Lung (tissue), 12 donors: Measurements from ENCODE around the gene UNC5B. TPM values are rescaled to one million over a fixed set of nuclear protein-coding genes. Genes with fewer than 3 reads are reported as not detected.

Experiments used
- ATAC-seq: fragments of 200-7000 bp; cut with Tn5 transposase; one replicate; pipeline ENCODE4 v1.9.1; 2020; ENCODE audit warnings: moderate number of reproducible peaks; ENCODE audit not compliant: insufficient read depth, low FRiP score
- DNase-seq, 3 donors: peaks; one replicate each; pipeline ENCODE4 v3.0.0-alpha.2; 2013 to 2017
- H3K27ac ChIP-seq, 2 donors: one replicate each; pipeline ENCODE4 v1.5.1; 2013; ENCODE audit warnings: mild to moderate bottlenecking in 2 of 2, moderate library complexity in 2 of 2, control low read depth in 1 of 2, inconsistent platforms in 1 of 2, low read depth in 1 of 2, low read length in 1 of 2
- H3K27me3 ChIP-seq, 3 donors: one replicate each; pipeline ENCODE4 v1.5.1; 2013; ENCODE audit warnings: low read length in 2 of 3; ENCODE audit not compliant: control insufficient read depth in 3 of 3, insufficient read depth in 3 of 3
- H3K36me3 ChIP-seq, 4 donors: one replicate each; pipeline ENCODE4 v1.5.1; 2013; ENCODE audit warnings: low read length in 4 of 4, mild to moderate bottlenecking in 1 of 4, moderate library complexity in 1 of 4; ENCODE audit not compliant: control insufficient read depth in 4 of 4, insufficient read depth in 4 of 4
- H3K4me1 ChIP-seq, 5 donors: one replicate each; pipeline ENCODE4 v1.5.1; 2013; ENCODE audit warnings: low read length in 5 of 5, mild to moderate bottlenecking in 2 of 5, moderate library complexity in 1 of 5; ENCODE audit not compliant: control insufficient read depth in 5 of 5, insufficient read depth in 5 of 5
- H3K4me3 ChIP-seq: one replicate; pipeline ENCODE4 v1.5.1; 2013; ENCODE audit warnings: mild to moderate bottlenecking, control low read depth, moderate library complexity
- H3K9ac ChIP-seq, 2 donors: one replicate each; pipeline ENCODE4 v1.5.1; 2013; ENCODE audit warnings: low read length in 2 of 2, control low read depth in 1 of 2; ENCODE audit not compliant: insufficient read depth in 1 of 2
- H3K9me3 ChIP-seq, 4 donors: one replicate each; pipeline ENCODE4 v1.5.1; 2013; ENCODE audit warnings: low read length in 3 of 4, mild to moderate bottlenecking in 1 of 4, moderate library complexity in 1 of 4; ENCODE audit not compliant: control insufficient read depth in 4 of 4, insufficient read depth in 3 of 4
- CTCF ChIP-seq: IDR thresholded peaks from 2 replicates; pipeline ENCODE4 v1.5.1; 2012; ENCODE audit warnings: mild to moderate bottlenecking; ENCODE audit errors: control extremely low read depth, extremely low read depth
- WGBS, 2 donors: extraction: QIAGEN DNeasy Blood & Tissue Kit; methylation state at CpG; one replicate each; pipeline ENCODE4 v1.1.7; 2013; 5-methylcytosine and 5-hydroxymethylcytosine counted together
- polyA plus RNA-seq, 2 donors: library from polyadenylated mRNA; stranded (reverse); fragments of 200-250 nt; gene quantifications; one replicate each; pipeline ENCODE4 v1.2.1, GENCODE V29; 2013
- total RNA-seq, 2 donors: library from RNA; depleted of rRNA in 1 of 2; stranded (reverse); fragments of >200 nt in 1 of 2; gene quantifications; one replicate each; pipeline ENCODE4 v1.2.1, GENCODE V29; 2014 to 2021
- donor health status: control.
- donor health status: control.
- donor health status: Bipolar disorder and iron deficiency.
- donor health status: healthy.
- donor health status: DM: yes; HTN: yes; CAD: no.

UNC5B gene
- total and polyA plus RNA-seq, 4 donors, result 4.4 to 23.8 (median 8.3) TPM

GRCh38 chr10:71236822-71237682, 24.7 kb downstream of the UNC5B start:
- 80 to 81% methylated on average over 15 of the region's 15 CpGs for WGBS, 2 donors
- DNase-seq (no peak), ATAC-seq (no peak)
- Histone ChIP-seq H3K36me3 (no peaks in the 10 kb centered on the region), H3K9me3 (no peaks in the 10 kb centered on the region), H3K27me3 (no peaks in the 10 kb centered on the region), H3K4me3 (no peak overlapping the region), H3K4me1 (peaks cover 16 to 89% (median 63%) of the 10 kb centered on the region in 5 donors), H3K27ac (no peak overlapping the region), H3K9ac (no peak overlapping the region)
- no peak for TF ChIP-seq CTCF

- DNase-seq (peak in 1 of 3 donors; percentile 18), ATAC-seq (no peak)
- no peak overlapping the region for H3K27ac ChIP-seq
- H3K4me3 ChIP-seq, result no peak overlapping the region
- no peaks in the 10 kb centered on the region for H3K9me3 ChIP-seq
- H3K4me1 ChIP-seq, result peaks cover 17 to 86% (median 55%) of the 10 kb centered on the region in 5 donors
- 79 to 80% methylated on average over 11 of the region's 11 CpGs for WGBS, 2 donors
- no peaks in the 10 kb centered on the region for H3K36me3 ChIP-seq
- no peaks in the 10 kb centered on the region for H3K27me3 ChIP-seq
- H3K9ac ChIP-seq, result no peak overlapping the region
- TF ChIP-seq CTCF, result no peak
These were observed 25.7 kb downstream of the UNC5B start for GRCh38 chr10:71237843-71238623.

GRCh38 chr10:71238626-71239025, 26.3 kb downstream of the UNC5B start:
- 84 to 85% methylated on average over 4 of the region's 4 CpGs for WGBS, 2 donors

More at GRCh38 chr10:71238626-71239025, 26.3 kb downstream of the UNC5B start:
- no peaks in the 10 kb centered on the region for H3K9me3 ChIP-seq
- no peak for ATAC-seq
- no peaks in the 10 kb centered on the region for H3K36me3 ChIP-seq
- no peak for TF ChIP-seq CTCF
- DNase-seq, result no peak
- H3K27me3 ChIP-seq, result no peaks in the 10 kb centered on the region
- H3K9ac ChIP-seq, result no peak overlapping the region
- peaks cover 17 to 82% (median 53%) of the 10 kb centered on the region in 5 donors for H3K4me1 ChIP-seq
- H3K27ac ChIP-seq, result no peak overlapping the region
- no peak overlapping the region for H3K4me3 ChIP-seq
